ENCODE results near the gene ZNF426. TPM values are rescaled to one million over a fixed set of nuclear protein-coding genes. Genes with fewer than 3 reads are reported as not detected.

Gene ZNF426
- total RNA-seq, 2 experiments from 2014 or later: 13.5 to 13.6 TPM

DNA sequence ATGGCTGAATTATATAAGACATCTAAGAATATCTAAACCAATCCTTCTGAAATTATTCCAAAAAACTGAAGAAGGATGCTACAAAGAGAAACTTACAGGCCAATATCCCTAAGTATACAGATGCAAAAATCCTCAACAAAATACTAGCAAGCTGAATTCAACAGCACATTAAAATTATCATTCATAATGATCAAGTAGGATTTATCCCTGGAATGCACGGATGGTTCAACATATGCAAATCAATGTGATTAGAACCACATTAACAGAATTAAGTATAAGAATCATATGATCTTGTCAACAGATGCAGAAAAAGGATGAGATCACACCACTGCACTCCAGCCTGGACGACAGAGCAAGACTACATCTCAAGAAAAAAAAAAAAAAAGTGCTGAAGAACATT, 53.3 kb downstream of the ZNF426 start:
- intact Hi-C loops (cut with micrococcal nuclease): no loop called here
- no peaks in the 10 kb centered on the region for H3K4me1 Mint-ChIP-seq (ENCODE audit: low read depth)
- ChIA-PET POLR2A (no interaction called here), CTCF (no interaction called here)
- no peak overlapping the region for H3K4me3 Mint-ChIP-seq
- peaks cover 44% of the 10 kb centered on the region for H3K9me3 Mint-ChIP-seq
- peaks cover 18% of the 10 kb centered on the region for H3K36me3 Mint-ChIP-seq (ENCODE audit: low read depth)
- H3K27me3 Mint-ChIP-seq: no peaks in the 10 kb centered on the region
- TF ChIP-seq CTCF (IDR thresholded peaks at IDR 0.05): no peak
- no peak for ATAC-seq
- H3K27ac Mint-ChIP-seq: no peak overlapping the region
- no peak for DNase-seq

DNA sequence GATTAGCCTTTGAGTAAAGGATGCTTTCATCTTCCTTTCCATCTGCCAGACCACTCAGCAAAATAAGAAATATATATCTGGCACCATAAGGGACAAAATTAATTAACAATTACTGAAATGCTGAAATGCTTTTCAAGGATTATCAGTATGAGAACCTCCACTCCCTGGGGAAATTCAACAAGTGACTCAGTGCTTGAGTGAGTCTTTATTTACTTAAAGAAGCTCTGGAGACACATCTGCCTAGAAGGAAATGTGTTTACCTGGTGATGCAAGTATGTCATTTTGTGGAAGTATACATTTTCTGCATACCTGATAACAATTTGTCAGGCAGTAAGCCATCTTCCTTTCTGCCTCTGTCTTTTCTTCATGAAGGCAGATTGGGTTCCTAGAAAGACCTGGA, 63.5 kb downstream of the ZNF426 start:
- ChIA-PET POLR2A (no interaction called here), CTCF (no interaction called here)
- Mint-ChIP-seq H3K9me3 (peaks cover 30% of the 10 kb centered on the region), H3K4me1 (ENCODE audit: low read depth) (no peaks in the 10 kb centered on the region), H3K36me3 (ENCODE audit: low read depth) (peaks cover 7% of the 10 kb centered on the region), H3K27ac (no peak overlapping the region), H3K27me3 (peaks cover 1% of the 10 kb centered on the region), H3K4me3 (no peak overlapping the region)
- no peak for TF ChIP-seq CTCF (IDR thresholded peaks at IDR 0.05)
- ATAC-seq (no peak), DNase-seq (no peak)
- intact Hi-C loops (cut with micrococcal nuclease): no loop called here

Other genes with a start within 250 kb of the ZNF426 start
- 1 to 10 TPM; 5.2 to 6.3 TPM for gene ZNF699, start 228.8 kb downstream of the ZNF426 start, total RNA-seq
- 10 to 100 TPM; 12.9 to 15.8 TPM for gene ZNF559, start 214.5 kb downstream of the ZNF426 start, total RNA-seq
- gene ZNF177, start 175.6 kb downstream of the ZNF426 start, total RNA-seq: 1 to 10 TPM; 1.6 to 1.9 TPM
- 10 to 100 TPM; 23.5 to 26.8 TPM for gene ZNF266, start 103.1 kb downstream of the ZNF426 start, total RNA-seq
- gene ZNF560, start 40.0 kb downstream of the ZNF426 start, total RNA-seq: under 1 TPM; 0.11 to 0.16 TPM
- gene ZNF121, start 45.9 kb upstream of the ZNF426 start, total RNA-seq: 10 to 100 TPM; 79.9 to 85.5 TPM
- gene ZNF561, start 82.6 kb upstream of the ZNF426 start, total RNA-seq: 10 to 100 TPM; 23.1 to 24.2 TPM
- gene ZNF562, start 136.5 kb upstream of the ZNF426 start, total RNA-seq: 10 to 100 TPM; 34.0 to 38.6 TPM
- 1 to 10 TPM; 5.1 to 6.1 TPM for gene ZNF846, start 230.1 kb upstream of the ZNF426 start, total RNA-seq

Data from activated CD8-positive, alpha-beta T cell treated with anti-CD3 and anti-CD28 coated beads for 36 hours (primary cell).